Spleen (tissue), 11 donors: ENCODE data around the gene OR6C1. TPM values are rescaled to one million over a fixed set of nuclear protein-coding genes. Genes with fewer than 3 reads are reported as not detected.
"Not testable (repeated sequence)": the region's sequence is repeated elsewhere in the genome, so short reads cannot be mapped to it uniquely, and the experiment has no call there.

Source experiments
- DNase-seq: peaks from one replicate; pipeline ENCODE4 v3.0.0-alpha.2; 2020
- H3K27ac ChIP-seq, 8 donors: fragments of 200-600 bp; sonication (generic) in 7 of 8; 1 replicate in 4 of 8; 2 replicates in 4 of 8; pipeline versions ENCODE4 v1.5.0 to v1.8.0; 2016 to 2021; ENCODE audit warnings: inconsistent platforms in 4 of 8, mild to moderate bottlenecking in 4 of 8, moderate library complexity in 1 of 8
- H3K27me3 ChIP-seq, 7 donors: fragments of 200-600 bp; sonication (generic) in 6 of 7; replicated peaks in 1 of 7; 1 replicate in 4 of 7; 2 replicates in 3 of 7; pipeline versions ENCODE4 v1.5.0 to v1.8.0; 2016 to 2021; ENCODE audit warnings: inconsistent platforms in 3 of 7, mild to moderate bottlenecking in 1 of 7
- H3K36me3 ChIP-seq, 6 donors: fragments of 200-600 bp; sonication (generic) in 5 of 6; 1 replicate in 4 of 6; 2 replicates in 2 of 6; pipeline versions ENCODE4 v1.5.0 to v1.8.0; 2016 to 2021; ENCODE audit warnings: inconsistent platforms in 2 of 6
- H3K4me1 ChIP-seq, 6 donors: fragments of 200-600 bp; sonication (generic) in 5 of 6; 1 replicate in 3 of 6; 2 replicates in 3 of 6; pipeline versions ENCODE4 v1.5.0 to v1.8.0; 2016 to 2021; ENCODE audit warnings: inconsistent platforms in 3 of 6
- H3K4me3 ChIP-seq, 8 donors: fragments of 200-600 bp; sonication (generic) in 7 of 8; 1 replicate in 4 of 8; 2 replicates in 4 of 8; pipeline versions ENCODE4 v1.5.0 to v1.8.0; 2016 to 2021; ENCODE audit warnings: inconsistent platforms in 4 of 8, mild to moderate bottlenecking in 4 of 8, moderate library complexity in 2 of 8
- H3K9me3 ChIP-seq, 8 donors: fragments of 200-600 bp; sonication (generic) in 7 of 8; 1 replicate in 4 of 8; 2 replicates in 4 of 8; pipeline versions ENCODE4 v1.5.0 to v1.8.0; 2016 to 2021; ENCODE audit warnings: inconsistent platforms in 4 of 8
- CTCF ChIP-seq, 11 experiments: fragments of 200-600 bp in 7 of 11; fragments of 450-650 bp in 4 of 11; sonication (generic) in 4 of 11; IDR thresholded peaks in 8 of 11; conservative IDR thresholded peaks in 3 of 11; 1 replicate in 7 of 11; 2 replicates in 4 of 11; pipeline versions ENCODE4 v1.4.0 to v1.8.0; 2016 to 2021; ENCODE audit warnings: antibody characterized with exemption in 11 of 11, inconsistent platforms in 4 of 11, mild to moderate bottlenecking in 1 of 11
- POLR2A ChIP-seq, 3 donors: fragments of 450-650 bp; IDR thresholded peaks; one replicate each; pipeline ENCODE4 v1.5.1; 2017; ENCODE audit warnings: antibody characterized with exemption in 3 of 3, mild to moderate bottlenecking in 1 of 3
- POLR2AphosphoS5 ChIP-seq, 3 donors: sonication (generic); formaldehyde crosslinking; IDR thresholded peaks; one replicate each; pipeline ENCODE4 v1.5.1; 2017; ENCODE audit warnings: antibody characterized with exemption in 3 of 3
- WGBS, 5 donors: extraction: QIAGEN DNeasy Blood & Tissue Kit in 3 of 5; methylation state at CpG; one replicate each; pipeline versions ENCODE4 v1.1.5 to v1.1.7; 2013 to 2018; 5-methylcytosine and 5-hydroxymethylcytosine counted together
- intact Hi-C: fragments of 100-400 bp; cut with DNase I; formaldehyde crosslinking; loops from one replicate; pipeline ENCODE4 v1.15.0; 2023; ENCODE audit warnings: low total_unique reads
- polyA plus RNA-seq, 3 donors: library from polyadenylated mRNA; stranded (reverse); fragments of 200-250 nt; gene quantifications; one replicate each; pipeline ENCODE4 v1.2.1, GENCODE V29; 2013
- total RNA-seq, 7 donors: library from RNA; depleted of rRNA in 3 of 7; stranded (reverse); fragments of >200 nt in 3 of 7; fragmentation: NEBNext Ultra II Directional in 4 of 7; extraction: Animal tissue kit (Norgen Biotek cat#: 25700) in 4 of 7; gene quantifications; one replicate each; pipeline versions ENCODE4 v1.1.0 to v1.2.1, GENCODE V29; 2016 to 2021
- donor health status: healthy with polysubstance abuse.
- donor health status: DM: no; HTN: no; CAD: no; lungs with moderate emphysema.
- donor health status: DM: no; HTN: no; CAD: no.
- donor health status: Bipolar disorder and iron deficiency.
- donor health status: healthy.
- donor health status: DM: no; HTN: no; CAD: no.
- donor health status: DM: yes; HTN: yes; CAD: no.

Gene OR6C1
- total and polyA plus RNA-seq, 10 donors = not detected

- no peaks in the 10 kb centered on the region for H3K4me1 ChIP-seq
- no peak for DNase-seq
- H3K27ac ChIP-seq = no peak overlapping the region
- WGBS, 5 donors = 69 to 79% (median 76%) methylated on average over 4 of the region's 4 CpGs
- intact Hi-C loops = no loop called here
- H3K4me3 ChIP-seq = no peak overlapping the region
- H3K36me3 ChIP-seq = no peaks in the 10 kb centered on the region
- peaks cover 0 to 5% (median 0%) of the 10 kb centered on the region in 8 donors for H3K9me3 ChIP-seq
- H3K27me3 ChIP-seq = peaks cover 0 to 12% (median 0%) of the 10 kb centered on the region in 7 donors
- no peak for TF ChIP-seq POLR2A (IDR thresholded peaks at IDR 0.05)
Observed at GRCh38 chr12:55320201-55320600, 6.1 kb downstream of the OR6C1 start.

GRCh38 chr12:55325801-55326200 lies 11.7 kb downstream of the OR6C1 start:
- H3K4me3 ChIP-seq, H3K9me3 ChIP-seq, intact Hi-C loops, H3K4me1 ChIP-seq, H3K36me3 ChIP-seq, H3K27ac ChIP-seq, DNase-seq, H3K27me3 ChIP-seq: not testable (repeated sequence)
- 89 to 96% (median 92%) methylated on average over 6 of the region's 6 CpGs for WGBS, 5 donors

- Histone ChIP-seq H3K27ac (no peak within 1 kb of the TSS), H3K36me3 (no peaks in the 10 kb centered on the region), H3K4me3 (no peak within 1 kb of the TSS), H3K9me3 (no peaks in the 10 kb centered on the region), H3K27me3 (peaks cover 0 to 6% (median 0%) of the 10 kb centered on the region in 7 donors), H3K4me1 (no peaks in the 10 kb centered on the region)
- intact Hi-C loops = no loop called here
- no peak for TF ChIP-seq POLR2A (IDR thresholded peaks at IDR 0.05)
- no peak for TF ChIP-seq CTCF (IDR thresholded peaks at IDR 0.05 in 8 of 11, conservative IDR thresholded peaks at IDR 0.05 in 3 of 11)
- TF ChIP-seq POLR2AphosphoS5 (IDR thresholded peaks at IDR 0.05) = no peak
- no peak for DNase-seq
- 92 to 100% (median 96%) methylated on average over 1 of the region's 1 CpG for WGBS, 5 donors
Observed at GRCh38 chr12:55330446-55330845, 16.3 kb downstream of the OR6C1 start, which contains the start of gene OR6C3. Gene OR6C3, plus strand, starts transcription at chr12:55330746. Its CDS starts 955 bp downstream, at chr12:55331701.

GRCh38 chr12:55336002-55336401 lies 21.9 kb downstream of the OR6C1 start:
- H3K27ac ChIP-seq = no peak overlapping the region
- TF ChIP-seq POLR2A (IDR thresholded peaks at IDR 0.05) (no peak), CTCF (IDR thresholded peaks at IDR 0.05 in 8 of 11, conservative IDR thresholded peaks at IDR 0.05 in 3 of 11) (no peak), POLR2AphosphoS5 (IDR thresholded peaks at IDR 0.05) (no peak)
- H3K4me3 ChIP-seq = no peak overlapping the region
- peaks cover 0 to 7% (median 0%) of the 10 kb centered on the region in 7 donors for H3K27me3 ChIP-seq
- DNase-seq = no peak
- no peaks in the 10 kb centered on the region for H3K9me3 ChIP-seq
- 84 to 91% (median 86%) methylated on average over 10 of the region's 10 CpGs for WGBS, 5 donors
- H3K36me3 ChIP-seq = no peaks in the 10 kb centered on the region
- H3K4me1 ChIP-seq = no peaks in the 10 kb centered on the region
- intact Hi-C loops = no loop called here

- H3K27ac ChIP-seq, H3K9me3 ChIP-seq, DNase-seq, H3K4me3 ChIP-seq, H3K36me3 ChIP-seq, H3K4me1 ChIP-seq, intact Hi-C loops: not testable (repeated sequence)
- WGBS, 5 donors = 53 to 72% (median 67%) methylated on average over 3 to 4 of the region's 4 CpGs
- H3K27me3 ChIP-seq = peaks cover 0 to 15% (median 0%) of the 10 kb centered on the region in 7 donors
Observed at GRCh38 chr12:55355338-55355737, 41.2 kb downstream of the OR6C1 start.

GRCh38 chr12:55362675-55363074 lies 48.5 kb downstream of the OR6C1 start, which contains the start of gene OR6C75:
Gene OR6C75, plus strand, starts transcription at chr12:55362975. Its CDS starts 2,136 bp downstream, at chr12:55365111.
- H3K27me3 ChIP-seq = peaks cover 0 to 10% (median 0%) of the 10 kb centered on the region in 7 donors
- no peaks in the 10 kb centered on the region for H3K9me3 ChIP-seq
- 86 to 96% (median 89%) methylated on average over 4 of the region's 4 CpGs for WGBS, 5 donors
- no peaks in the 10 kb centered on the region for H3K4me1 ChIP-seq
- DNase-seq = no peak
- no peak within 1 kb of the TSS for H3K4me3 ChIP-seq
- intact Hi-C loops = no loop called here
- TF ChIP-seq CTCF (IDR thresholded peaks at IDR 0.05 in 8 of 11, conservative IDR thresholded peaks at IDR 0.05 in 3 of 11) (no peak), POLR2AphosphoS5 (IDR thresholded peaks at IDR 0.05) (no peak), POLR2A (IDR thresholded peaks at IDR 0.05) (no peak)
- H3K36me3 ChIP-seq = no peaks in the 10 kb centered on the region
- H3K27ac ChIP-seq = no peak within 1 kb of the TSS
